ENCODE data around the gene ACAP1.

The ACAP1 gene

DNA sequence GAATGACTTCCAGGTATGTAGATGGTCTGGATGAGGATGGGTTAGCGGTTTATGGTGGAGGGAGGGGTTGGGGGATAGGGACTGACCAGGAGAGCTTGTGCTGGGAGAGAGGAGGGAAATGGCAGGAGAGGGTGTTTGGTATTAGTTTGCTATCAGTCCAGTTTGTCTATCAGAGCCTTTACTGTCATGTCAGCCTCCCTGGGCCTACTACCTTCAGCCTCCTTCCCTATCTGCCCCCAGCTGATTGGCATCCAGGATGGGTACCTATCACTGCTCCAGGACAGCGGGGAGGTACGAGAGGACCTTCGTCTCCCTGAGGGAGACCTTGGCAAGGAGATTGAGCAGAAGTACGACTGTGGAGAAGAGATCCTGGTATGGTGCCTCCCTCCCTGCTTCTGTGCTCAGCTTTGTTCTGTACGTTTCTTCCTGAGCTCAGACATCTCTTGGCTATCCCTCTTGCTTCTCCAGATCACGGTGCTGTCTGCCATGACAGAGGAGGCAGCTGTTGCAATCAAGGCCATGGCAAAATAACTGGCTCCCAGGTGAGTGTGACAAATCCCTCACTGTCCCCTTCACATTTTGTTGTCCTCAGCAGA, 25.1 kb upstream of the ACAP1 start:
- DNase-seq: no peak

DNA sequence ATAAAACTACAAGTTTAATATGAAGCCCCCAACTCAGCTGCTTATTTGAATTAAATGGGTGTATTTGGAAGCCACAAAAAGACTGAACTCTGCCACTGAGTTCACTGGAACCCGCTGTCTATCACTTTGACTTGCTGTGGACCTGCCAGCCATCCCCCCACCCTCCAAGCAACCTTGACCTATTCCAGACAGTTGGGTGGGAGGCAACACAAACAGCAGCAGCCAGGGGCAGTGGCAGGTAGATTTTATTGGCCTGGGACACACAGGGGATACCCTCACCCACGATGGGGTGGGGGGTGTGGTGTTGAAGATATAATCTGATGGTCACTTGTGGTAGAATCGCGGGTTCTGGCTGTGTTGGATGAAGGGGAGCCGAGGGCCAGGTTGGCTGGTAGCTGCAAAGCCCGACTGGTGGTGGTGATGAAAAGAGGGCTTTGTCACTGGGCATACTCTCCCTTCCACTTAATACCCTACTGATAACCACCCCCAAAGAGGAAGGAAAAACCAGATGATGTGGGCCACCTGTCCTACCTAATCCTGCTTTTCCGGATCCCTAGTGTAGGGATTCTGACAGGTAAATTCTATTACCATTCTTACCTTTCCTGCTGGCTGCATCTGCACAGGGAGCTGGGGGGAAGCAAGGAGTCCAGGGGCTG, 23.8 kb upstream of the ACAP1 start:
- DNase-seq: no peak

DNA sequence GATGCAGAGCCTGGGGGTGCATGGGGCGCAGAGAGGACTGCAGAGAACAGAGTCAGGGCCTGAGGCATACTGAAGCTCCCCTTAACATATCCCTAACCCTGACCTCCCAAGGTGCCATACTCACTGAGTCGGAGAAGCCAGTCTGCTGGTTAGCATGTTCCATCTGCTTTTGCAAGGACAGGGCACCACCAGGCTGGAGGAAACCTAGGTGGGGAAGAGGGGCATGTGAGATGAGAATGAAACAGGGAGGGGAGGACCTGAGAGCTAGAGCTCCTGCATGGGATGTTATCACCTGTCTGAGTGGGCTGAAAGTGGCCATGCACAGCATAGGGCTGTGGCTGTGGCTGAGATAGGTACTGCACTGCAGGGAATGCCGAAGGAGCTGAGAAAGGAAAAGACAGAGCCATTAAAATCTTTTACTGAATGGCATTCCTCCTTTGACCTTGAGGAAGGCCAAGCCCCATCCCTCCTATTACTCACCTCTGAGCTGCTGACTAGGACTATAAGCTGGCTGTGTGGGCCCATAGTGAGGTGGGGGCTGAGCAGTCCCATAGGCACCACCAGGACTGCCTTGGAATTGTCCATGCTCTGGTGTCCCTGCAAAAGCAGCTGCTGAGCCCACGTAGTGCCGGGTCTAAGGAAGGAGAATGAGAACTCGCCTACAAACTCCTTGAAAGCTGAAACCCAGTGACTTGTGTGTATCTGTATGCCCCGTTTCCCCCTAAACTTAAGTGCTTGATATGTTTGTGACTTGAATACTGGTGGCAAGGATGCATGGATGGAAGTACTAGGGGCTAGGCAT, 23.0 kb upstream of the ACAP1 start:
- DNase-seq: no peak

GRCh38 chr17:7313890-7314718, 22.2 kb upstream of the ACAP1 start:
- DNase-seq: no peak

GRCh38 chr17:7314719-7315569, 21.4 kb upstream of the ACAP1 start, which contains the start of gene GPS2:
Gene GPS2, minus strand, starts transcription at chr17:7315360. Its CDS starts 308 bp downstream, at chr17:7315052.
- DNase-seq: peak; percentile 93

- DNase-seq: no peak
Measured at GRCh38 chr17:7315570-7316235, 20.6 kb upstream of the ACAP1 start.

GRCh38 chr17:7317161-7317803, 19.0 kb upstream of the ACAP1 start:
- DNase-seq: no peak

DNA sequence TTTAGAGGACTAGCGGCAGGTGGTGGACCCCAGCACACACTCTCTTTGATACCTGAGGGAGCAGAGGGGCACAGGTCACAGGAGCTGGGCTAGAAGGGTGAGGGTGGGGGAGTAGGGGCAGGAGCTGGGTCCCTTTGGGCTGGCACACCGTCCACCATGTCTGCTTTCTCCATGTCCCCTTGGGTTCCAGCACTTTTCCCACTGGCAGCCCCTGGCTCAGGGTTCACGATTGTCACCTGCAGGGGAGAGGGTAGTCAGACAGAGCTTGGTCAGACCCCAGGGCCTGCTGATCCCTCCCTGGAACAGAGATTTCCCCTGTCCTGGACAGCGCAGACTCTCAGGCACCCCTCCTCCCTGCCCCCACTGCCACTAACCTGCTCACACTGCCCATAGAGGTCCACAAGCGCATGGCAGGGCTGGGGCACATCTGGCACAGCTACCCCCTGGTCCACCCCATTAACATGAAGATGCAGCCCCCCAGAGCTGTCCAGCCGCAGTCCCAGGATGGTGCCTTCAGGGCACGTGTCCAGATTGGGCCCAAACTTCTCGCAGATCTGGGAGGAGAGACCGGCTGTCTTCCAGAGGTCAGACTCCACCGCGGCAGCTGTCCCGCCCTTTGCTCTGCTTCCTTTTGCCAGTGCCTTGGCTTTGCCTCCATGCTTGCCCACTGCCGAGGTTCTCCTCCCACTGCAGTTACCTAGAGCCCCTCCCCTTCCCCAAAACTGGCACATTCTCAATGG, 18.0 kb upstream of the ACAP1 start:
- DNase-seq: no peak

GRCh38 chr17:7321466-7321865, 14.9 kb upstream of the ACAP1 start:
- no peak for DNase-seq

DNA sequence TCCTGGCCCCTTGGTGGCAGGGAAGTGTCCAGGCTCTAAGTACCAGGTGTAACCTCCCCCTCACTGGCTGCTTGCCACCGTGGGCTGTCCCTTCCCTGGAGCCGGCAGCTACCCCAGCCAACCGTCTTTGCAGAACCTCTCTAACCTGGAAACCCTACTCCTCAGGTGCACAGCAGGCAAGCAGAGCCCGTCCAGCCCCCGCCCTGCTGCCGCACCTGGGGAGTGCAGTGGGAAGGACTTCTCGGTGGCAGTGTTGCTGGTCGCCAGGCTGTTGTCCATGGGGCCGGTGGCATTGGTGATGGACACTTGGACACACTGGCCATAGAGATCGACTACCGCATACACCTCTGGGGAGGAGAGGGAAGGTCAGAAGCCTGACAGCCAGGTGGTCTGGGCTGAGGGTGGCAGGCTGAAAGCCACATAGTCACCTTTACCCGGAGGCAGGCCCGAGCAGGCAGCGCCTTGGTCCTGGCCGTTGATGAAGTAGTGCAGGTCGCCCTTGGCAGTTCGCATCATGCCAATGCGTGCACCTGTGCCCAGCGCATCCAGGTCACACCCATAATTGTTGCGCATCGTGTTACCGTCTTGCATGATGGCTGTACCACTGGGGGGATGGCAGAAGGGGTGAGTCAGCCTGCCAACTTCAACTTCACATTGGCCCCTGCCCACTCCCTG, 13.7 kb upstream of the ACAP1 start:
- DNase-seq: no peak

DNA sequence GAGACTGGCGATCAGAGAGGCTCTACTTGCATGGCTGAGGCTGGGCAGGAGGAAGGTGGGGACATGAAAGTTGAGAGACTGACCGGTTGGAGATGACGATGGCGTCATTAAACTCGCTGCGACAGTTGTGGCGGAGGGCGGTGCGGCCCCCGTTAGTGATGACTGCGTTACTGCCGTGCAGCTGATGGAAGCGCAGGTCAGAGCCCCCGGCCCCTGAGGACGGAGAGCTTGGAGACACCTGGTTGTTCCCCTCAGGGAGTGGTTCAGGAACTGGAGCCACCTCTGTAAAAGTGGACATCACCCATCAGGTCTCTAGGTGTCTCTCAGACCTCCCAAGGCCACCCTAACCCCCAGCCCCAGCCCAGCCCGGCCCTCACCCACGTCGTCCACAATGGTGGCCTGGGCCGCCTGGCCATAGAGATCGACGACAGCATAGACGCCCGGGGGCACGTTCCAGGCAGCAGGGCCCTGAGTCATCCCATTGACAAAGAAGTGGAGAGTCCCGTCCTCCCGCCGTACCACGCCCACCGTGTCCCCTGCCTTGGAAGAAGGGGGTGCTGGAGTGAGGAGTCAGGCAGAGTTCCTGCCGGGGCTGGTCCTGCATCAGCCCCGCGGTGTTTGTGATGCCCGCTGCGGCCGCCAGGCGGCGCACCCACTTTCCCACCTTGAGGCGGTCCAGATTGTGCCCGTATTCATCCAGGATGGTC, 12.4 kb upstream of the ACAP1 start:
- DNase-seq: peak; percentile 55

GRCh38 chr17:7324438-7324779, 11.9 kb upstream of the ACAP1 start:
- no peak for DNase-seq

- no peak for DNase-seq
Measured at GRCh38 chr17:7325031-7325528, 11.2 kb upstream of the ACAP1 start.

DNA sequence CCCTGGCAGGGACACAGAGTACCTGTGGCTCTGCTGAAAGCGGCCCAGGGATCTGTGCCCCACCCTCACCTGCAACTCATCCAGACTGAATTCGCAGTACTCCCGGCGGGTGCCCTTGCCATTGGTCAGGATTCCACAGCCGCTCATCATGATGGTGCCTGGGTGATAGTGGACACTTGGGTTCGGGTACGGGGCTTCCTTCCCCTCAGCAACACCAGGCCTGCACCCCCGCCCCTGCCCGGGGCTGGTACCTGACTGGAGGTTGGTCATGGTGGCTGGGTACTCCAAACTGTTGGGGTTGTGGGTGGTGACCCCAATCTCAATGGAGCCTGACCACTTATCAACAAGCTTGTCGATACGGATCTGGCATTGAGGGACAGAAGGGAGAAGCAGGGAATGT, 10.1 kb upstream of the ACAP1 start:
- DNase-seq: no peak

DNA sequence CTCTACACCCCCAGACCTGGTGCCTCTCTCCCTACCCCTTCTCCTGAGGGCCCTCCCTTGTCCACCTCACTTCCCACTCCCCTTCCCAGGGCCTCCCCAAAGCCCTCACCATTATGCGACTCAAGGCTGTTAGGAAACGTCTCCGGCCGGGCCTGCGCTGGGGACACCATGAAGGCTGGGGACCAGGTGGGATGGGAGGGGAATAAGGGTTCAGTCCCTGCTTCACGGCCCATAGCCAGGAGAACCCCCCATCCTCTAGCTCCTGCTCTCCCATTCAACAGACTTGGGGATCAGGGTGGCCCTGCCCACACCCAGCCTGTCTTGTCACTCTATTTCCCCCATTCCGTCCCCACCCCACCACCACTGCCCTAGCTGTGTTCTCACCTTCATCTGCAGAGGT, 9.3 kb upstream of the ACAP1 start:
- DNase-seq: no peak

DNA sequence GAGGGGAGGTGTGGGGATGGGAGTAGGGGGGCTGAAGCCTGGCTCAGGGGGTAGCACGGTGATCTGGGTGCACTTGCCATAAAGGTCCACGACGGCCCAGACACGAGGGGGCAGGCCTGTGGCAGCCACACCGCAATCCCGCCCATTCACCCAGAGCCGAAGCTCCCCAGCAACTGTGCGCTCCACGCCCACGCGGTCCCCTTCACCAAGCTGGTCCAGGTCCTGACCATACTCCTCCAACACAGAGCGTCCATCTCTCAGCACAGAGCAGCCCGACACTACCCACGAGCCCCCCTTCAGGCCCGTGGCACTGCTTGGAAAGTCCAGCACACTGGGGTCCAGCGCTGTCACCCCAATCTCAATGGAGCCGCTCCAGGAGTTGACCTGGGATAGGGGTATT, 8.8 kb upstream of the ACAP1 start:
- no peak for DNase-seq

DNA sequence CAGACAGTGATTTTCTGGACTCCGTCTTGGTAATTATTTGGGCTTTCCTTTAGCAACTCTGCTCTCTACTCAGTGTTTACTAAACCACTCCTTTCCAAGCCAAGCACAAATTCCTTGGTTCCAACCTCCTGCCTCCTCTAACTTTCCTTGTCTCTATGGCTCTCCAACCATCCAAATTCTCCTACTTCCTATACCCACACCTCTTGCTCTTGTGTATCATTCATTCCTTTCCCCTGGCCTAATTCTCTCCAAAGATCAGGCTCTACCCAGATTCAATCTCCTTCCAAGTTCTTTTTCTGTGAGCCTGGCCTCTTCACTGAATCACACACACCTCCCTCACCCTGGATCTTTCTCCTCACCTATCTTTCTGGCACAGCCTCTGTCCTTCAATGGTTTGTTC, 8.3 kb upstream of the ACAP1 start:
- DNase-seq: no peak

DNA sequence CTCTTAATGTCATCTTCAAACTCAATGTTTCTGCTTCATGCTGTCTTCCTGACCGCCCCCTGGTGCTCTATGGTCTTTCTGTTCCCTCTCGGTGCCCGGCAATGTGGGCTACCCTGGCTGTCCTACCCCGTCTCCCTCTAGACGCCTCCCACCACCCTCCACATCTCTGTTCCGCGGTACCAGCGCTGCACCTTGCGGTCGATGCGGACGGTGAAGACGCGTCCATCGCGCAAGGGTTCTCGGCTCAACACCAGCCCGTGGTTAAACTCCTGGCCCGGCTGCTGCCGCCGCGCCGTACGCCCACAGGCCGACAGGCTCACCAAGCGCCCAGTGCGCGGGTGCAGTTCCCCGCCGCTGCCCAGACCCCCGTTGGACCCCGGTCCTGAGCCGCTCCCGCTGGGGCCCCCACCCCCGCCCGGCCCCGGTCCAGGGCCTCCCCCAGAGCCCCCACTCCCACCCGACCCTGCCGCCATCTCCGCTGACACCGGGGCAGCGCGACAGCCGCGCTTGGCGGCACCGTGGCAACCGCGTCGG, 7.4 kb upstream of the ACAP1 start, which contains the start of gene NEURL4:
Gene NEURL4 (minus strand): TSS at position 496 of the 534 bp plus-strand sequence. CDS start 23 bp downstream, at position 473.
- DNase-seq: peak; percentile 20

All from effector CD4-positive, alpha-beta T cell (primary cell).